ENCODE results near the gene RBPJL. TPM values are rescaled to one million over a fixed set of nuclear protein-coding genes. Genes with fewer than 3 reads are reported as not detected.

RBPJL gene
- total RNA-seq, 1 donor from 2014 or later: not detected

DNA sequence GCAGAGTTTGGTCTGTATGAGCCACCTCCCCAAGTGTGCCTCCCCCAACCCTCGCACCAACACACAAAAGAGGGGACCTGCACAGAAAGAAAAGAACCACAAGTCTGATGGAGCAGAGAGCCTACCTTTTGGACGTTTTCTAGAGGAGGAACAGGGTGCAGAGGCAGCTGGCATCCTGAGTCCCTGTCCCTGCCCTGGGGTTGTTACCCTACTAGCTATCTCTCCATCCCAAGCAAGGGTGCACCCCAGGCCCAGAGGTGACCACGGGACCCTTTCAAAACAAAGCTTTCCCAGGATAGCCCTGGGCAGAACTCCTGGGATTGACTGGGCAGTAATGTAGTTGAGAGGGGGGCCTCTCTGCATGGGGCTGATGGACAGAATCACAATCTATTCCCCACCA is 11.2 kb downstream of the RBPJL start:
- DNase-seq (ENCODE audit: low spot score): no peak

DNA sequence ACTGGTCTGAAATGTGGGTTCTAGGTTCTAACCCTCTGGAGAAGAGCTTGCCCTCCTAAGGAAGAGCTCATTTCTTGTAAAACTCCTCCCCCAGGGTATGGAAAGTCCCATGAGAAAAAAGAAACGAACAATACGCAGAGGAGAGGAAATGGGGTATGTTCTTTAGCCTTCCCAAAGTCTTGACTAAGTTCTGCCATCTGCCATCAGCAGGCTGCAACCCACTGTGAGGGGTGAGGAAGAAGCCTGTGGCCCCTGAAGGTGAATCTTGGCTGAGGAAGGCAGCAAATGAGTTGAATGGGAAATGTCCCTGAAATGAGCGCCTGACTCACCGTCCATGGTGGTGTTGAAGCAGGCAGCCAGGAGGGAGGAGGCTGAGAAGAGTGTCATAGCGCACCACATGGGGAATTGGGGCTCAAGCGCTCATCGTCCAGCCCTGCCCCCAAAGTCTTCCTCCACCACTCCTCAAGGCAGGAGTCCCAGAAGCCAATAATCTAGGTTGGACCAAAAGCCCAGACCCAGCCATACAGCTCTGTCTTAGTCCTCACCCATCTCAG is 11.8 kb downstream of the RBPJL start:
- DNase-seq (ENCODE audit: low spot score): no peak

DNA sequence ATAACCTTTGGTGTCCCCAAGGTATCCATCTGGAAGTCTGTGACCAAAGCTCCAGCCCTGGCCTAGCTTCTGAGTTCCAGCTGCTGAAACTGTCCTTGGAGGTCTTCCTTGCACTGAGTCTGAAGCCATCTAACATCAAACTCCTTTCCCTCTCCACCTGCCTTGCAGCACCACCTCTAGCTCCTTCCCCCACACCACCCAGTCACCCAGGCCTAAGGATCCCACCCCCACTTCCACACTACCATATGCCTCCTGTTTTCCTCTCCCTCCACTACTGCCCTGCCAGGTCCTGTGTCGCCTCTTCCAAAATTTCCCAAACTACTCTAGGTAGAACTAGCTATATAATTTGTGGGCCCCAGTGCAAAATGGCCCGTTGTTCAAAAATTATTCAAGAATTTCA is 12.3 kb downstream of the RBPJL start:
- DNase-seq (ENCODE audit: low spot score): no peak

- no peak for DNase-seq (ENCODE audit: low spot score)
Observed at GRCh38 chr20:45320948-45321595, 14.4 kb downstream of the RBPJL start.

GRCh38 chr20:45322952-45323383 is 16.3 kb downstream of the RBPJL start:
- no peak for DNase-seq (ENCODE audit: low spot score)

- DNase-seq (ENCODE audit: low spot score): no peak
Observed at GRCh38 chr20:45323731-45324130, 17.1 kb downstream of the RBPJL start.

GRCh38 chr20:45325371-45325770 is 18.7 kb downstream of the RBPJL start:
- no peak for DNase-seq (ENCODE audit: low spot score)

DNA sequence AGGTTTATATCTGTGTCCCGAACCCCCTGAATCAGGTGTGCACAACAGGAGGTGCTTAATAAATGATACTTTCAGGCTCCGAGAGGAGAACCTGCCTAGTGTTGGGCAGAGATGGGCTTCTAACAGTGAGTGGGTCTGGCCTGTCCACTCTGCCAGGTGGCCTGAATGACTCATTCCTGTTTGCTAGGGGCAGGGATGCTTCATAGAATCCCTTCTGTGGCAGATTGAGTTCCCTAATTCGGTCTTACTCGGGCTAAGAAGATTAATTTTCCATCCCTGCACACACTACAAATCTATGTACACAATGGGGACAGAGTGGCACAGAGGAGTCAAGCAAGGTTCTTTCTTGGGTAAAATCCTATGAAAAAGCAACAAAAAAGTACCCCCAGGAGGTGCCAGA is 21.8 kb downstream of the RBPJL start:
- no peak for DNase-seq (ENCODE audit: low spot score)

- DNase-seq (ENCODE audit: low spot score): no peak
Observed at GRCh38 chr20:45329497-45330319, 23.1 kb downstream of the RBPJL start.

DNA sequence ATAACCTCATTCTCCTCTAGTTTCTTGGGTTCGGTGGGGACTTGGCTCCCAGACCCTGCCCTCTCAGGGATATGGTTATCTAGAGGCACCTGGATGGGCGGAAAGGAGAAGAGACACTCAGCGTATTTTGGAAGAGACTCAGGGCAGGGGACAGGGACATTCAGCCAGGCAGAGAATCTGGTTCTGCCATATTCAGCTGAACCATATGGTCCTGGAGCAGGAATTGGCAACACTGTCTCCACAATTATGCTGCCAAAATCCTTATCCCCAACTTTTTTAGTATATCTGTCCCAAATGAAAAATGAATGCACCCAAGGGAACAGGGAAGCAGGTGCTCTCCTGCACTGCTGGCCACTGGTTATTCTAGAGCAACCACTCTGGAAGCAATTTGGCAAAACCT is 23.8 kb downstream of the RBPJL start:
- no peak for DNase-seq (ENCODE audit: low spot score)

DNA sequence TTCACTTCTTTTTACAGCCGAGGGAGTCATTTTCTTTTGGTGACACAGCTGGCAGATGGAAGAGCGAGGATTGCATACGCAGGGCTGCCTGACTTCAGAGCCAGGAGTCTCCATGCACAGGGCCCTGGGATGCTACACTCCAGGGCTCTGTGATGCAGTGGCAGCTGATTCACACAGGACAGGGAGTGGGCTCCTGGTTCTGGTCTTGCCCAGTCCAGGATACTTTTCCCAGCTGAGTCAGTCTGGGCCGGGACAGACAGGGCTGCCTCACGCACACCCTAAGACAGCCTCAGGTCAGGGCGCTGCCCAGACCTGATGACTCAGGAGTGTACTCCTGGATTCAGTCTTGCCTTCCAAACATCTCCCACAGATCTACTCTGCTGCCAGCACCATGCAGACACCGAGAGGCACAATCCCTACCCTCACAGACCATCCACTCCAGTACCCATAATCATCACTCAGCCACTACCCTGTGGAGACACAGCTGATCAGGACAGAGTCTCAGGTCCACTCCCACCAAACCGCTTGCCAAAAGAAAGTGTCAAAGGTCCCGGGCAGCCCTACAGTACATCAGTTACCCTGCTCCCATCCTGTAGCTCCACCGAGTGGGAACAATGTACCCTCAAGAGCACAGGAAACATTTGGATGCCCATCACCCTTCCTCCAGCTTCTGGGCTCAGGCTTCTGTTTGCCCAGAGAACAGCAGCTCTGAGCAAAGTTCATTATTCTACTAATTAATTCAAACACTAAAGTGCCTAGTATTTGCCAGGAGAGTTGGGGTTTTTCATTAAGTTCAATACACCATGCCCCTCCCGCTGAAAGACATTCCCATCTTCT is 30.1 kb downstream of the RBPJL start:
- no peak for DNase-seq (ENCODE audit: low spot score)

GRCh38 chr20:45337367-45338120 is 30.9 kb downstream of the RBPJL start:
- peak; percentile 65 for DNase-seq (ENCODE audit: low spot score)

GRCh38 chr20:45338121-45339030 is 31.7 kb downstream of the RBPJL start:
- DNase-seq (ENCODE audit: low spot score): no peak

DNA sequence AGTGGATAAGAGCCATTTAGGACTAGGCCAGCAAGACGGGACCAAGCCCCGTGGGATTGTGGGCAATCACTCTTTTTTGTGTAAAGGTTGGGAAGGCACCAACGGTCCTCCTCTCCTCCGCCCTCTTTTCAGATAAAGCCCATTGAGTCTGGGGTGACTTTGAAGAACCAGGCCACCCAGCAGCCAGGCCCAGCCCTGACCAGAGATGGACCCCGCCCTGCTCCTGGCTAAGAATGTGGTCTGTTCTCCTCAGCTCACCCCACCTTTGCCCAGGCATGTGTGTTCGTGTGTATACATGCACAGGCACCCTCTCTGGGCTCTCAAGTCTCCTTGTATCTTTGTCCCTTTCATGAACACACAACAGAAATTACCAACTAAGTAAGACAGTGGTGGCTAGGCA is 32.4 kb downstream of the RBPJL start:
- peak; percentile 72 for DNase-seq (ENCODE audit: low spot score)

DNA sequence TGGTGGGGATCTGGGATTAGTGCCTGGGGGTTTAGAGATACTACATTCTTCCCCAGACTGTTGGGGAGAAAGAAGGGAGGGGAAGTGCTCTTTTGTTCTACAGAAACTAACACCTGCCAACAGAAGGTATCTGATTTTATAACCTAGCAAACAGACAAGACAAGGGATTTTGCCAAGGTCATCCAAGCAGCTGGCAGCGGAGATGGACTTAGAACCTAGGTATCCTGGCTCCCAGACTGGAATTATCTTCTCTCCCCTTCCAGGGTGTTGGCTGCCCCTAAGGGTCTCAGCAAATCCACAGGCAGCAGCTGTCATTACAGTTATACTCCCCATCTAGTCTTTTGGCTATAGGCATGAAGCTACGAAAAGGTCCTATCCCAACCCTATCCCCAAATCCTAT is 33.2 kb downstream of the RBPJL start:
- DNase-seq (ENCODE audit: low spot score): no peak

DNA sequence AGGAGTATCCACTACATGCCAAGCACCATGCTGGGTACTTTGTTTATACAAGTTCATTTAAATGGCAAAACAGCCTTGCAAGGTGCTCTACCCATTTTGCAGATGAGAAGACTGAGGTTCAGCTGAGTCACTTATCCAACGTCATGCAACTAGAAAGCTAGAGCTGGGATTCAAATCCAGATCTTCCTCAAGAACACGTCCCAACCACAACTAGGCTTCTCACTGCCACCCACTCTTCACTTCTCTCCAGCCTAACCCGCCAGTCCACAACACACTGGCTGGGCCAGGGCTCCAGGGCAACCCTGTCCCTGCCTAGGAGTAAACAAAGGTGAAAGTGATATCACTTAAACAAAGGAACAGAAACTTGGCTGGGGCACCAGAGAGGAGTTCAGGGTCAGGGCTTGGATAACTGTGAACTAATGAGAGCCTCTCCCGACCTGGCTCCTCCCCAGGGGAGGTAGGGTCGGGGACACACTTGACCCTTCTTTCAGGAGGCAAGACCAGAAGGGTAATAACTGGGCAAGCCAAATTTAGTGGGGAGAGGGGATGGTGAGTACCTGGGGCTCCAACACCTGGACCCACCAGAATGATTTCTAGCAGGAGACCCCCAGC is 33.7 kb downstream of the RBPJL start:
- DNase-seq (ENCODE audit: low spot score): no peak

DNA sequence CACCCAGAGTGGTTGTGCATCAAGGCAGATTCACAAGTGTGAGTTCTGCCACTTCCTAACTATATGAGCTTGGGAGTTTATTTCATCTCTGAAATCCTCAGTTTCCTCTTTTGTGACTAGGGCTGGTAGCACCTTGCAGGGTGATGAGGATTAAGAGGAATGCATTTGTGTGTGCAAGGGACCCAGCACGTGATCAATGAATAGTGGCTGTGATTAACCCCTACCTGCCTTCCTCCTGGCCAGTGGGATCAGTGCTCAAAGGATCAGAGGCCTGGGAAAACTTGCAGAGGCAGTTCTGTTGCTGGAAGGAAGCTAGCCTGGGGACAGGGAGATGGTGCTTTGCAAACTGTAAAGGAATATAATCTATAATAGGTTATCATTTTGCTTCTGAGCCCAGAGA is 34.3 kb downstream of the RBPJL start:
- no peak for DNase-seq (ENCODE audit: low spot score)

- no peak for DNase-seq (ENCODE audit: low spot score)
Observed at GRCh38 chr20:45341579-45341938, 34.9 kb downstream of the RBPJL start.

- DNase-seq (ENCODE audit: low spot score): peak; percentile 80
Observed at GRCh38 chr20:45341939-45342854, 35.6 kb downstream of the RBPJL start.

All from ureter (tissue), 1 donor.